ENCODE measurements around the gene ELMO1.

DNA sequence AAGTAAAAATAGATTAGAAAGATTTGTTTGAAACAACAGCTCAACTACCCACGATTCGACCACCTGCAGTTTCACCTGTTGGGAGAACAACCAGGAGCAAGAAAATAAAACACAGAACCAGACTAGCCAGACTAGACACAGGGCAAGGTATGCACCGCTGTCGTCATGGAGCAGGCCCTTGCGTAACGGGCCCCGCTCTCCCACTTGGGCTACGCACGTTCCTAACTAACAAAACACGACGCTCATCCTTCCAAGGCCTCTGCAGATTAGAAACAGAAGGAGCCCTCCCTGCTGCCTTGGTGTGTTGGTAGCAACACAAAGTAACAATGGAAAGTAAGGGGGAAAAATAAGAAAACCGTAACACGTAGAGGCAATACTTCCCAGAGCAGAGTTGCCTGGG lies 45.1 kb upstream of the ELMO1 start:
- TF ChIP-seq, protein P1, sequence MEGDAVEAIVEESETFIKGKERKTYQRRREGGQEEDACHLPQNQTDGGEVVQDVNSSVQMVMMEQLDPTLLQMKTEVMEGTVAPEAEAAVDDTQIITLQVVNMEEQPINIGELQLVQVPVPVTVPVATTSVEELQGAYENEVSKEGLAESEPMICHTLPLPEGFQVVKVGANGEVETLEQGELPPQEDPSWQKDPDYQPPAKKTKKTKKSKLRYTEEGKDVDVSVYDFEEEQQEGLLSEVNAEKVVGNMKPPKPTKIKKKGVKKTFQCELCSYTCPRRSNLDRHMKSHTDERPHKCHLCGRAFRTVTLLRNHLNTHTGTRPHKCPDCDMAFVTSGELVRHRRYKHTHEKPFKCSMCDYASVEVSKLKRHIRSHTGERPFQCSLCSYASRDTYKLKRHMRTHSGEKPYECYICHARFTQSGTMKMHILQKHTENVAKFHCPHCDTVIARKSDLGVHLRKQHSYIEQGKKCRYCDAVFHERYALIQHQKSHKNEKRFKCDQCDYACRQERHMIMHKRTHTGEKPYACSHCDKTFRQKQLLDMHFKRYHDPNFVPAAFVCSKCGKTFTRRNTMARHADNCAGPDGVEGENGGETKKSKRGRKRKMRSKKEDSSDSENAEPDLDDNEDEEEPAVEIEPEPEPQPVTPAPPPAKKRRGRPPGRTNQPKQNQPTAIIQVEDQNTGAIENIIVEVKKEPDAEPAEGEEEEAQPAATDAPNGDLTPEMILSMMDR (IDR thresholded peaks at IDR 0.05): no peak
- no peak for TF ChIP-seq ZFX (IDR thresholded peaks at IDR 0.05; ENCODE audit: borderline replicate concordance)

All from 22Rv1 (cell line).